B cell (primary cell): ENCODE data around the gene CNGA3. TPM values are rescaled to one million over a fixed set of nuclear protein-coding genes. Genes with fewer than 3 reads are reported as not detected.

Experiments used
- ATAC-seq: fragments of 200-7000 bp; cut with Tn5 transposase; one replicate; pipeline ENCODE4 v1.10.0; 2021; ENCODE audit warnings: low read depth, mild to moderate bottlenecking, moderate number of reproducible peaks, moderate library complexity
- CTCF ChIA-PET: fragments of 350-600 bp; sonication (Branson Sonifier 250); formaldehyde crosslinking; loops from one replicate; lab custom pipeline; 2021; ENCODE audit warnings: antibody characterized with exemption, inconsistent platforms; lab: Charles Lee
- POLR2A ChIA-PET: fragments of 350-600 bp; sonication (Branson Sonifier 250); formaldehyde crosslinking; loops from one replicate; lab custom pipeline; 2021; ENCODE audit warnings: antibody characterized with exemption; lab: Charles Lee
- DNase-seq: peaks from one replicate; pipeline ENCODE4 v3.0.0; 2013
- H2AFZ ChIP-seq: 2 replicates; pipeline ENCODE4 v1.6.1; 2012; ENCODE audit warnings: mild to moderate bottlenecking, low read depth, low read length; ENCODE audit not compliant: insufficient read depth, poor library complexity, severe bottlenecking
- H3K27ac ChIP-seq, 2 donors: 1 replicate in 1 of 2; 2 replicates in 1 of 2; pipeline ENCODE4 v1.5.1; 2012 to 2013; ENCODE audit warnings: low read length in 2 of 2, mild to moderate bottlenecking in 2 of 2, moderate library complexity in 1 of 2
- H3K27me3 ChIP-seq, 4 experiments: fragments of 200-600 bp in 1 of 4; sonication (generic) in 1 of 4; replicated peaks in 1 of 4; 1 replicate in 2 of 4; 2 replicates in 2 of 4; pipeline versions ENCODE4 v1.6.1 to v1.7.0; 2013 to 2016; ENCODE audit warnings: low read length in 3 of 4, mild to moderate bottlenecking in 2 of 4, mixed read lengths in 1 of 4, moderate library complexity in 1 of 4; ENCODE audit not compliant: insufficient read depth in 4 of 4, control insufficient read depth in 3 of 4; ENCODE audit errors: control extremely low read depth in 1 of 4
- H3K36me3 ChIP-seq, 2 experiments: replicated peaks in 1 of 2; 1 replicate in 1 of 2; 2 replicates in 1 of 2; pipeline versions ENCODE4 v1.6.1 to v1.7.1; 2013; ENCODE audit warnings: low read length in 1 of 2; ENCODE audit not compliant: insufficient read depth in 2 of 2, control insufficient read depth in 1 of 2; ENCODE audit errors: control extremely low read depth in 1 of 2, extremely low read depth in 1 of 2
- H3K4me1 ChIP-seq, 2 donors: fragments of 200-600 bp in 1 of 2; sonication (generic) in 1 of 2; 1 replicate in 1 of 2; 2 replicates in 1 of 2; pipeline versions ENCODE4 v1.5.1 to v1.6.1; 2013 to 2017; ENCODE audit warnings: low read length in 2 of 2; ENCODE audit not compliant: control insufficient read depth in 2 of 2, insufficient read depth in 2 of 2
- H3K4me2 ChIP-seq: replicated peaks from 2 replicates; pipeline ENCODE3; 2012; ENCODE audit warnings: mild to moderate bottlenecking, low read depth, low read length; ENCODE audit not compliant: poor library complexity, severe bottlenecking
- H3K4me3 ChIP-seq, 5 experiments: fragments of 200-600 bp in 1 of 5; sonication (generic) in 1 of 5; 1 replicate in 3 of 5; 2 replicates in 2 of 5; pipeline versions ENCODE4 v1.5.1 to v1.7.0; 2011 to 2016; ENCODE audit warnings: low read length in 4 of 5, mild to moderate bottlenecking in 4 of 5, low read depth in 2 of 5, control low read depth in 1 of 5, moderate library complexity in 1 of 5; ENCODE audit not compliant: insufficient read depth in 1 of 5; ENCODE audit errors: control extremely low read depth in 1 of 5, extremely low read depth in 1 of 5
- H3K79me2 ChIP-seq: fragments of 200-600 bp; sonication (generic); one replicate; pipeline ENCODE4 v1.6.0; 2016; ENCODE audit warnings: low read length; ENCODE audit not compliant: control insufficient read depth, insufficient read depth
- H3K9ac ChIP-seq: fragments of 200-600 bp; sonication (generic); 2 replicates; pipeline ENCODE4 v1.6.1; 2017; ENCODE audit warnings: mild to moderate bottlenecking, low read length, moderate library complexity
- H3K9me3 ChIP-seq, 3 donors: one replicate each; pipeline versions ENCODE4 v1.6.1 to v1.7.1; 2013; ENCODE audit warnings: low read length in 2 of 3; ENCODE audit not compliant: control insufficient read depth in 2 of 3, insufficient read depth in 1 of 3; ENCODE audit errors: control extremely low read depth in 1 of 3
- H4K20me1 ChIP-seq: 2 replicates; pipeline ENCODE4 v1.6.0; 2012; ENCODE audit warnings: mild to moderate bottlenecking, low read length; ENCODE audit not compliant: insufficient read depth, control insufficient read depth, poor library complexity, severe bottlenecking
- H3K27ac Mint-ChIP-seq: one replicate; pipeline ENCODE4 v1.8.0; 2021; ENCODE audit warnings: mixed read lengths
- H3K27me3 Mint-ChIP-seq: one replicate; pipeline ENCODE4 v1.8.0; 2021; ENCODE audit warnings: mixed read lengths
- H3K4me1 Mint-ChIP-seq: one replicate; pipeline ENCODE4 v1.8.0; 2021; ENCODE audit warnings: mixed read lengths
- H3K4me3 Mint-ChIP-seq: one replicate; pipeline ENCODE4 v1.8.0; 2021; ENCODE audit warnings: mixed read lengths
- H3K9me3 Mint-ChIP-seq: one replicate; pipeline ENCODE4 v1.8.0; 2022; ENCODE audit warnings: mixed read lengths; ENCODE audit not compliant: insufficient read depth
- CTCF ChIP-seq: fragments of 200-600 bp; IDR thresholded peaks from one replicate; pipeline ENCODE4 v1.8.0; 2022; ENCODE audit warnings: antibody characterized with exemption, mild to moderate bottlenecking
- EZH2 ChIP-seq: IDR thresholded peaks from 2 replicates; pipeline ENCODE4 v1.6.1; 2012; ENCODE audit warnings: borderline replicate concordance, low read depth, mild to moderate bottlenecking, moderate library complexity, low read length; ENCODE audit not compliant: insufficient read depth, poor library complexity, severe bottlenecking
- WGBS: methylation state at CpG from one replicate; pipeline ENCODE4 v1.1.5; 2013; ENCODE audit warnings: missing lambda C conversion rate; ENCODE audit not compliant: insufficient coverage; 5-methylcytosine and 5-hydroxymethylcytosine counted together
- intact Hi-C: fragments of 100-400 bp; cut with micrococcal nuclease; formaldehyde crosslinking; loops from one replicate; pipeline ENCODE4 v1.10.0; 2022
- polyA plus RNA-seq: library from polyadenylated mRNA; depleted of rRNA; stranded (reverse); fragments of >200 nt; gene quantifications from 2 replicates; pipeline ENCODE4 v1.2.3, GENCODE V29; 2012
- total RNA-seq, 2 donors: library from RNA; stranded (reverse); fragments of 120-200 nt in 1 of 2; gene quantifications; 1 replicate in 1 of 2; 2 replicates in 1 of 2; pipeline versions ENCODE4 v1.2.3 to v1.2.4, GENCODE V29; 2013 to 2022

The CNGA3 gene
- total and polyA plus RNA-seq, 2 donors (not counting 1 experiment from before 2014, with no cell fraction given): not detected

GRCh38 chr2:98416383-98417159 is 70.3 kb downstream of the CNGA3 start:
- Mint-ChIP-seq H3K4me3 (no peak overlapping the region), H3K4me1 (peaks cover 2% of the 10 kb centered on the region), H3K27ac (no peak overlapping the region), H3K27me3 (peaks cover 19% of the 10 kb centered on the region), H3K9me3 (peaks cover 4% of the 10 kb centered on the region)
- no CpG with 5 or more reads among the region's 2 CpGs for WGBS
- no peak for DNase-seq
- Histone ChIP-seq H3K4me3 (no peak overlapping the region), H3K79me2 (no peaks in the 10 kb centered on the region), H3K27ac (no peak overlapping the region), H3K9me3 (peaks cover 0 to 9% (median 5%) of the 10 kb centered on the region in 3 donors), H3K4me1 (peaks cover 0 to 2% of the 10 kb centered on the region in 2 donors), H2AFZ (no peak overlapping the region), H3K9ac (no peak overlapping the region), H3K27me3 (peaks cover 0 to 4% (median 0%) of the 10 kb centered on the region in 4 experiments), H3K36me3 (no peaks in the 10 kb centered on the region), H3K4me2 (no peak overlapping the region), H4K20me1 (no peaks in the 10 kb centered on the region)
- intact Hi-C loops: no loop called here
- POLR2A ChIA-PET: no interaction called here
- CTCF ChIA-PET: interaction anchor here (1.1 kb wide), 1 partner anchor 422 kb away, joined by 5 read pairs; no protein-coding TSS in a partner anchor
- TF ChIP-seq EZH2 (no peak), CTCF (no peak)
- ATAC-seq: no peak

DNA sequence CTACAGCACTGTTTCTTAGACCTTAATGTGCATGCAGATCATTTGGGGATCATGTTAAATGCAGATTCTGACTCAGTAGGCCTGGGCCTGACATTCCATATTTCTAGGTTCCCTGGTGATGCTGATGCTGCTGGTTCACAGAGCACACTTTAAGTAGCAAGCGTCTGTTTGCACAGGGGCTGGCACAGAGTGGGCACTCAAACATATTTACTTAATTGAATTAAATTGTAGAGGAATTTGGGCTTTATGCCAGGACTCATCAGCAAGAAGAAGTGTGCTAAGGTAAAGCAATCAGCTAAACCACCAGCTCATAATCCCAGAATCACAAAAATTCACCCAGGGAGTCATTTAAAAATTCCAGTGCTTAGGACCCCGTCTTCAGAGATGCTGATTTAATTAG is 73.3 kb downstream of the CNGA3 start:
- Histone ChIP-seq H3K4me1 (no peaks in the 10 kb centered on the region), H3K79me2 (no peaks in the 10 kb centered on the region), H3K9ac (no peak overlapping the region), H3K27me3 (peaks cover 0 to 4% (median 0%) of the 10 kb centered on the region in 4 experiments), H3K4me2 (no peak overlapping the region), H3K9me3 (peaks cover 3 to 8% (median 7%) of the 10 kb centered on the region in 3 donors), H3K27ac (no peak overlapping the region), H4K20me1 (no peaks in the 10 kb centered on the region), H3K4me3 (no peak overlapping the region), H3K36me3 (no peaks in the 10 kb centered on the region), H2AFZ (no peak overlapping the region)
- Mint-ChIP-seq H3K9me3 (peaks cover 12% of the 10 kb centered on the region), H3K27me3 (peaks cover 23% of the 10 kb centered on the region), H3K4me3 (no peak overlapping the region), H3K27ac (no peak overlapping the region), H3K4me1 (no peaks in the 10 kb centered on the region)
- TF ChIP-seq EZH2 (no peak), CTCF (no peak)
- whole genome bisulfite sequencing: no CpG with 5 or more reads among the region's 2 CpGs
- ATAC-seq: no peak
- intact Hi-C loops: no loop called here
- ChIA-PET POLR2A (no interaction called here), CTCF (no interaction called here)
- no peak for DNase-seq
